PC-3 (cell line): Measurements from ENCODE around the gene CPB2.

Source experiments
- EZH2 ChIP-seq: fragments of 300-600 bp; sonication (generic); IDR thresholded peaks from one replicate; pipeline ENCODE4 v1.6.1; 2017; ENCODE audit warnings: antibody characterized with exemption, mild to moderate bottlenecking, low read length; ENCODE audit not compliant: unreplicated experiment
- EZH2phosphoT487 ChIP-seq: fragments of 300-600 bp; sonication (generic); IDR thresholded peaks from 2 replicates; pipeline ENCODE4 v1.6.1; 2018; ENCODE audit warnings: mild to moderate bottlenecking, antibody characterized with exemption, low read length, borderline replicate concordance
- TF ChIP-seq, protein P1 (sequence below): fragments of 300-600 bp; sonication (generic); conservative IDR thresholded peaks from 2 replicates; pipeline ENCODE4 v1.5.1; 2017; ENCODE audit warnings: antibody characterized with exemption, low read depth, mild to moderate bottlenecking, low read length

GRCh38 chr13:46119883-46120614 lies 15.2 kb upstream of the CPB2 start:
- TF ChIP-seq EZH2 (no peak), EZH2phosphoT487 (no peak)
- TF ChIP-seq, protein P1, sequence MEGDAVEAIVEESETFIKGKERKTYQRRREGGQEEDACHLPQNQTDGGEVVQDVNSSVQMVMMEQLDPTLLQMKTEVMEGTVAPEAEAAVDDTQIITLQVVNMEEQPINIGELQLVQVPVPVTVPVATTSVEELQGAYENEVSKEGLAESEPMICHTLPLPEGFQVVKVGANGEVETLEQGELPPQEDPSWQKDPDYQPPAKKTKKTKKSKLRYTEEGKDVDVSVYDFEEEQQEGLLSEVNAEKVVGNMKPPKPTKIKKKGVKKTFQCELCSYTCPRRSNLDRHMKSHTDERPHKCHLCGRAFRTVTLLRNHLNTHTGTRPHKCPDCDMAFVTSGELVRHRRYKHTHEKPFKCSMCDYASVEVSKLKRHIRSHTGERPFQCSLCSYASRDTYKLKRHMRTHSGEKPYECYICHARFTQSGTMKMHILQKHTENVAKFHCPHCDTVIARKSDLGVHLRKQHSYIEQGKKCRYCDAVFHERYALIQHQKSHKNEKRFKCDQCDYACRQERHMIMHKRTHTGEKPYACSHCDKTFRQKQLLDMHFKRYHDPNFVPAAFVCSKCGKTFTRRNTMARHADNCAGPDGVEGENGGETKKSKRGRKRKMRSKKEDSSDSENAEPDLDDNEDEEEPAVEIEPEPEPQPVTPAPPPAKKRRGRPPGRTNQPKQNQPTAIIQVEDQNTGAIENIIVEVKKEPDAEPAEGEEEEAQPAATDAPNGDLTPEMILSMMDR = no peak
